Kidney epithelial cell (primary cell): ENCODE results near the gene AFF3. TPM values are rescaled to one million over a fixed set of nuclear protein-coding genes. Genes with fewer than 3 reads are reported as not detected.

ENCODE experiments used
- DNase-seq: peaks from one replicate; pipeline ENCODE4 v3.0.0-alpha.2; 2010; ENCODE audit warnings: low read depth
- H3K27me3 ChIP-seq: 2 replicates; pipeline ENCODE4 v1.6.0; 2011; ENCODE audit warnings: low read length; ENCODE audit not compliant: control insufficient read depth, insufficient read depth
- H3K36me3 ChIP-seq: 2 replicates; pipeline ENCODE4 v1.5.1; 2011; ENCODE audit warnings: low read length; ENCODE audit not compliant: control insufficient read depth, insufficient read depth
- H3K4me3 ChIP-seq: 2 replicates; pipeline ENCODE4 v1.5.1; 2011; ENCODE audit warnings: low read depth, mild to moderate bottlenecking, control low read depth, low read length
- CTCF ChIP-seq: IDR thresholded peaks from 2 replicates; pipeline ENCODE4 v1.5.1; 2011; ENCODE audit warnings: mild to moderate bottlenecking, moderate library complexity, low read length, control low read depth, inconsistent platforms; ENCODE audit not compliant: insufficient read depth, poor library complexity, severe bottlenecking
- total RNA-seq: library from RNA; depleted of rRNA; stranded (reverse); fragments of >200 nt; gene quantifications from 2 replicates; pipeline ENCODE4 v1.2.3, GENCODE V29; 2015

Gene AFF3
- total RNA-seq, 1 donor from 2014 or later: 13.9 TPM

GRCh38 chr2:100125626-100126025 is 16.8 kb downstream of the AFF3 start:
- no peak for DNase-seq
- no peaks in the 10 kb centered on the region for H3K27me3 ChIP-seq
- H3K36me3 ChIP-seq: no peaks in the 10 kb centered on the region
- no peak for TF ChIP-seq CTCF
- no peak overlapping the region for H3K4me3 ChIP-seq

- Histone ChIP-seq H3K27me3 (no peaks in the 10 kb centered on the region), H3K36me3 (no peaks in the 10 kb centered on the region), H3K4me3 (no peak overlapping the region)
- no peak for TF ChIP-seq CTCF
- DNase-seq: no peak
Measured at GRCh38 chr2:100124761-100125160, 17.6 kb downstream of the AFF3 start.

- TF ChIP-seq CTCF: no peak
- Histone ChIP-seq H3K4me3 (no peak overlapping the region), H3K27me3 (no peaks in the 10 kb centered on the region), H3K36me3 (no peaks in the 10 kb centered on the region)
- DNase-seq: no peak
Measured at GRCh38 chr2:100121124-100121718, 21.2 kb downstream of the AFF3 start.

- no peaks in the 10 kb centered on the region for H3K27me3 ChIP-seq
- TF ChIP-seq CTCF: no peak
- no peaks in the 10 kb centered on the region for H3K36me3 ChIP-seq
- DNase-seq: no peak
- H3K4me3 ChIP-seq: no peak overlapping the region
Measured at GRCh38 chr2:100119235-100119634, 23.2 kb downstream of the AFF3 start.

GRCh38 chr2:100113990-100114433 is 28.4 kb downstream of the AFF3 start:
- TF ChIP-seq CTCF: no peak
- H3K4me3 ChIP-seq: no peak overlapping the region
- H3K27me3 ChIP-seq: no peaks in the 10 kb centered on the region
- no peak for DNase-seq
- H3K36me3 ChIP-seq: no peaks in the 10 kb centered on the region

- no peak for DNase-seq
- Histone ChIP-seq H3K27me3 (peaks cover 4% of the 10 kb centered on the region), H3K36me3 (no peaks in the 10 kb centered on the region), H3K4me3 (no peak overlapping the region)
- no peak for TF ChIP-seq CTCF
Measured at GRCh38 chr2:100110614-100111000, 31.8 kb downstream of the AFF3 start.
